Suprapubic skin (tissue), 4 donors: ENCODE data around the gene MAP4K3. TPM values are rescaled to one million over a fixed set of nuclear protein-coding genes. Genes with fewer than 3 reads are reported as not detected.

Experiments
- DNase-seq, 2 donors: peaks; one replicate each; pipeline ENCODE4 v3.0.0-alpha.2; 2019; ENCODE audit warnings: low spot score in 2 of 2
- H3K27ac ChIP-seq: fragments of 200-600 bp; sonication (generic); one replicate; pipeline ENCODE4 v1.5.1; 2019
- H3K27me3 ChIP-seq: fragments of 200-600 bp; sonication (generic); one replicate; pipeline ENCODE4 v1.5.1; 2019
- H3K36me3 ChIP-seq: fragments of 200-600 bp; sonication (generic); one replicate; pipeline ENCODE4 v1.5.1; 2019
- H3K4me1 ChIP-seq: fragments of 200-600 bp; sonication (generic); one replicate; pipeline ENCODE4 v1.5.1; 2019
- H3K4me3 ChIP-seq: fragments of 200-600 bp; sonication (generic); one replicate; pipeline ENCODE4 v1.5.1; 2019; ENCODE audit warnings: mild to moderate bottlenecking
- H3K9me3 ChIP-seq: fragments of 200-600 bp; sonication (generic); one replicate; pipeline ENCODE4 v1.5.1; 2019
- EP300 ChIP-seq: sonication (generic); formaldehyde crosslinking; IDR thresholded peaks from one replicate; pipeline ENCODE4 v1.6.1; 2017; ENCODE audit warnings: antibody characterized with exemption
- POLR2A ChIP-seq, 2 donors: fragments of 450-650 bp; IDR thresholded peaks; one replicate each; pipeline ENCODE4 v1.6.1; 2017; ENCODE audit warnings: antibody characterized with exemption in 2 of 2, mild to moderate bottlenecking in 2 of 2, moderate library complexity in 2 of 2
- POLR2AphosphoS5 ChIP-seq, 3 donors: sonication (generic); formaldehyde crosslinking; IDR thresholded peaks; one replicate each; pipeline ENCODE4 v1.6.1; 2017; ENCODE audit warnings: antibody characterized with exemption in 3 of 3
- WGBS: methylation state at CpG from one replicate; pipeline ENCODE4 v1.1.5; 2018; 5-methylcytosine and 5-hydroxymethylcytosine counted together
- total RNA-seq, 4 donors: library from RNA; depleted of rRNA; stranded (reverse); fragments of >200 nt; gene quantifications; one replicate each; pipeline ENCODE4 v1.1.0, GENCODE V29; 2016
- TF ChIP-seq, protein P1 (sequence below), 2 donors: fragments of 200-600 bp in 1 of 2; fragments of 450-650 bp in 1 of 2; sonication (generic) in 1 of 2; IDR thresholded peaks; one replicate each; pipeline ENCODE4 v1.5.1; 2016 to 2019; ENCODE audit warnings: antibody characterized with exemption in 2 of 2, mild to moderate bottlenecking in 1 of 2, moderate library complexity in 1 of 2

MAP4K3 gene
- total RNA-seq, 4 donors from 2014 or later = 26.3 to 59.9 (median 37.8) TPM

DNA sequence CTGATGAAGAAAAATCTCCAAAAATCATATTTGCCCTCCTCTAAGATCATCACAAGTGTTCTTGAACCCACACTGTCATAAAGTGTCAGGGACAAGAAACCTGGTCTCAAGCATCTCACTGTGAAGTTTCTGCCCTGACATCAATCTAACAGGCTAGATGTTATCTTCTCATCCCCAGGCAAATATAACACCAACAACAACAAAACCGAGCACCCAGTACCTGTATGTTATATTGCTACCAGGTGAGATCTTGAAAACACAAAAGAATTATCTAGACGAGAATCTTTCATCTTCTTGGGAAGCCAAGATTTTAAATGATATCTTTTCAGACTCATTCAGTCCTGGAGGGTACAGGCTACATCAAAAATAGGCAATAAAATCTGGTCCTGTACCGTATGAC is 8.8 kb upstream of the MAP4K3 start:
- Histone ChIP-seq H3K36me3 (no peaks in the 10 kb centered on the region), H3K27me3 (no peaks in the 10 kb centered on the region), H3K4me3 (no peak overlapping the region), H3K9me3 (no peaks in the 10 kb centered on the region), H3K4me1 (no peaks in the 10 kb centered on the region), H3K27ac (no peak overlapping the region)
- 83% methylated on average over 3 of the region's 3 CpGs for WGBS
- no peak for DNase-seq
- TF ChIP-seq POLR2AphosphoS5 (IDR thresholded peaks at IDR 0.05) (no peak), EP300 (no peak), POLR2A (IDR thresholded peaks at IDR 0.05) (no peak)
- TF ChIP-seq, protein P1, sequence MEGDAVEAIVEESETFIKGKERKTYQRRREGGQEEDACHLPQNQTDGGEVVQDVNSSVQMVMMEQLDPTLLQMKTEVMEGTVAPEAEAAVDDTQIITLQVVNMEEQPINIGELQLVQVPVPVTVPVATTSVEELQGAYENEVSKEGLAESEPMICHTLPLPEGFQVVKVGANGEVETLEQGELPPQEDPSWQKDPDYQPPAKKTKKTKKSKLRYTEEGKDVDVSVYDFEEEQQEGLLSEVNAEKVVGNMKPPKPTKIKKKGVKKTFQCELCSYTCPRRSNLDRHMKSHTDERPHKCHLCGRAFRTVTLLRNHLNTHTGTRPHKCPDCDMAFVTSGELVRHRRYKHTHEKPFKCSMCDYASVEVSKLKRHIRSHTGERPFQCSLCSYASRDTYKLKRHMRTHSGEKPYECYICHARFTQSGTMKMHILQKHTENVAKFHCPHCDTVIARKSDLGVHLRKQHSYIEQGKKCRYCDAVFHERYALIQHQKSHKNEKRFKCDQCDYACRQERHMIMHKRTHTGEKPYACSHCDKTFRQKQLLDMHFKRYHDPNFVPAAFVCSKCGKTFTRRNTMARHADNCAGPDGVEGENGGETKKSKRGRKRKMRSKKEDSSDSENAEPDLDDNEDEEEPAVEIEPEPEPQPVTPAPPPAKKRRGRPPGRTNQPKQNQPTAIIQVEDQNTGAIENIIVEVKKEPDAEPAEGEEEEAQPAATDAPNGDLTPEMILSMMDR (IDR thresholded peaks at IDR 0.05) = no peak

DNA sequence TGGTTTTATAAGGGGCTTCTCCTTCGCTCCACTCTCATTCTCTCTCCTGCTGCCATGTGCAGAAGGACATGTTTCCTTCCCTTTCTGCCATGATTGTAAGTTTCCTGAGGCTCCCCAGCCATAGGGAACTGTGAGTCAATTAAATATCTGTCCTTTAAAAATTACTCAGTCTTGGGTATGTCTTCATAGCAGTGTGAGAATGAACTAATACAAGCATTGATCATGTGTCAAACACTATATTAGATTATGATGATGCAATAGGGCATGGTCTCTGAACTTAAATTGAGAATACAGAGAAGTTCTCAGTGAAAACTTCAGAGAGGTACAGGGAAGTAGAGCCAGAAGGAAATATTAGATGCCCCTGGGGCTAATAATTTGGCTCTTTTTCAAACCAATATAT is 5.9 kb upstream of the MAP4K3 start:
- WGBS = 91% methylated on average over 1 of the region's 1 CpG

DNA sequence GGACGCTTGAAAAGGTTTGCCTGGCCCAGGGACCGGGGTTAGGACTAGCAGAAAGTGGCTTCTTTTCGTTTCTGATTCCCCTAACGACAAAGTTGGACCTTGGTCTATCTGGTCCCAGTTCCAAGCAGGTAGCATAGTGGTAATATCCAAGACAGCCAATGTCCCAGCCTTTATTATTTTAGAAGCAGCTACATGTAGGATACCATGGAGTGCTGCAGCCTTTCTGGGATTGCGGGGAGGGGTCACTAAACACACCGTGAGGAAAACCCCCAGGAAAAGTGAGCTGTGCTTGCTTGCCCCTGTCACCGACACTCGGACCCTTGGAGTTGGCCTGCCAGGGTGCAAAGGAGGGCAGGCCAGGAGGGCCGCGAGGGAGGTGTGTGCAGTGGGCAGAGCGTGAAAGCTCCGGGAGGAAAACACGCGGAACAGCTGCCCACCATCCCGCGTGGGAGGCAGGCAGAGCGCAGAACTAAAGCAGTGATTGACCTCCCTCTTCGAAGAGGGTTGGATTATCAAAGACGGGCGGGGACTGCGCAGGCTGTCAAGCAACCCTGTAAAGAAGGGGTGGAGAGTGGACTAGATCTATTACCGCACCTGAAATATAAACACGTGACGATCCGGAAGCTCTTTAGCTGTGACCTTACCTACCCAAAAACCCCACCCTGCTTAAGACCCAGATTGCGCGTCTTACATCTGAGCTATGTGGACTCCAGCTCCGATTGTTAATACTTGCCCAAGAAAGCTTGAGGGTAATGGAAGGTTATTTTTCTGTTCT is 624 bp upstream of the MAP4K3 start:
- H3K27ac ChIP-seq = peak overlapping the region; percentile 89
- TF ChIP-seq, protein P1 (IDR thresholded peaks at IDR 0.05) = no peak
- TF ChIP-seq POLR2AphosphoS5 (IDR thresholded peaks at IDR 0.05) (no peak), POLR2A (IDR thresholded peaks at IDR 0.05) (no peak), EP300 (no peak)
- DNase-seq = peak in 1 of 2 donors; percentile 68
- no peaks in the 10 kb centered on the region for H3K36me3 ChIP-seq
- H3K4me1 ChIP-seq = peaks cover 53% of the 10 kb centered on the region
- H3K27me3 ChIP-seq = no peaks in the 10 kb centered on the region
- WGBS = 5% methylated on average over 18 of the region's 28 CpGs
- H3K4me3 ChIP-seq = peak overlapping the region; percentile 64
- H3K9me3 ChIP-seq = no peaks in the 10 kb centered on the region

More for the DNA sequence above, 5.9 kb upstream of the MAP4K3 start:
- no peak for TF ChIP-seq EP300
- no peak for TF ChIP-seq POLR2AphosphoS5 (IDR thresholded peaks at IDR 0.05)
- no peak for TF ChIP-seq POLR2A (IDR thresholded peaks at IDR 0.05)
- TF ChIP-seq, protein P1 (IDR thresholded peaks at IDR 0.05) = no peak
- Histone ChIP-seq H3K27ac (no peak overlapping the region), H3K9me3 (no peaks in the 10 kb centered on the region), H3K4me3 (no peak overlapping the region), H3K4me1 (peaks cover 18% of the 10 kb centered on the region), H3K36me3 (no peaks in the 10 kb centered on the region), H3K27me3 (no peaks in the 10 kb centered on the region)
- no peak for DNase-seq

DNA sequence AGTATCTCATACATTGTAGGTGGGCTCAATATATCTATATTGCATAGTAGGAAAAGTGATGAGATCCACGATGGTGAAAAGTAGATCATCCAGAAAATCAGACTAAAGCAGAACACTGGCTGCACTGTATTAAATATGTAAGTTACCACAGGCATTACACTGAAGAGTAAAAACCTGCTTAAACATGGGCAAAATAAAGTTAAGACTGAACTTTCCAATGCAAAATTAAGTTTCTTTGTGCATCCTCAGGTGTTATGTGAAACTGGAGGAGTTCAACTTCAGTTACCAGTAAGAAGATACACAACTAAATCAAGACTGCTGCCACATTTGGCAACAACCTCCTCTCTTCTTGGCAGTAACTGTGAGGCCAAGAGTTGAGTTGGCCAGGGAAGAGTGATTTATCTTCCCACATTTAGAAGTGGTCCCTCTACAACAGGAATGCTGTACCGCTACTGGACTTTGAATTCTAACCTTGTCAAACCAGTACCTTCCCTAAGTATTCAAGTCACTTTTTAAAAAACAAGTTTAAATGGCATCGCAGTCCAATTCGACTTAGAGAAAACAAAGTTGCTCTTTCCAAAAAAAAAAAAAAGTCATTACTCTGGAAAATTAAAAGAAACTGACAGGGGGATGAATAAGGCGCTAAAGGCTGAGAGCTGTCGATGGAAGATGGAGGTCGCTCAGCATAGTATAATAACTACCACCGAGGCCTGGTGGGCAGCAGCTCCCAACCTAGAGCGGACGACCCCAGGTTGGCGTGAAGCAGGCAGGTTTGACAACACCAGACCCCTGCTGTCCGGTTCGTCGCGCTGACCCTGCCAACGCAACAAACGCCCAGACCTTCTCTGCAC is 1.1 kb downstream of the MAP4K3 start:
- peak overlapping the region; percentile 89 for H3K27ac ChIP-seq
- peak in 1 of 2 donors; percentile 71 for DNase-seq
- 3% methylated on average over 11 of the region's 17 CpGs for WGBS
- no peaks in the 10 kb centered on the region for H3K27me3 ChIP-seq
- peak overlapping the region; percentile 64 for H3K4me3 ChIP-seq
- no peak for TF ChIP-seq POLR2AphosphoS5 (IDR thresholded peaks at IDR 0.05)
- no peak for TF ChIP-seq POLR2A (IDR thresholded peaks at IDR 0.05)
- no peak for TF ChIP-seq EP300
- TF ChIP-seq, protein P1 (IDR thresholded peaks at IDR 0.05) = no peak
- no peaks in the 10 kb centered on the region for H3K9me3 ChIP-seq
- H3K36me3 ChIP-seq = no peaks in the 10 kb centered on the region
- peaks cover 70% of the 10 kb centered on the region for H3K4me1 ChIP-seq

DNA sequence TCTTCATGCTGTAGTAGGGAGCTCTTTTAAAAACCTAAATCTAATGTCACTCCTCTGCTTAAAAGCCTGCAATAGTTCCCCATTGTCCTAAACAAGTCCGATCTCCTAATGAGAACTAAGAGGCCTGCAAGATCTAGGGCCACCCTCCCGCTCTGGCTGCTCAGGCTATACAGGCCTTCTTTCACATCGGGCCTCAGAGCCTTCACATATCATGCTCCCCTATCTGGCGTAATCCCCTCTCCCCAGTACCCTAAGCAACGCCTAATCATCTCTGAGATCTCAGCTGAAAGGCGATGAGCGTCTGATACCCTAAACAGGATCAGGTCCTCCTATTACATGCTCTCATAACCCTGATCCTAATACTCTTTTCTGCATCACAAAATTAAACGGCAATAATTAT is 1.9 kb downstream of the MAP4K3 start:
- no peak overlapping the region for H3K27ac ChIP-seq
- peaks cover 76% of the 10 kb centered on the region for H3K4me1 ChIP-seq
- H3K4me3 ChIP-seq = peak overlapping the region; percentile 64
- no peak for DNase-seq
- 69% methylated on average over 8 of the region's 8 CpGs for WGBS
- no peaks in the 10 kb centered on the region for H3K9me3 ChIP-seq
- no peaks in the 10 kb centered on the region for H3K27me3 ChIP-seq
- H3K36me3 ChIP-seq = no peaks in the 10 kb centered on the region
- TF ChIP-seq POLR2A (IDR thresholded peaks at IDR 0.05) = no peak
- TF ChIP-seq POLR2AphosphoS5 (IDR thresholded peaks at IDR 0.05) = no peak
- TF ChIP-seq, protein P1 (IDR thresholded peaks at IDR 0.05) = no peak
- TF ChIP-seq EP300 = no peak
